Panc1 (cell line): ENCODE data around the gene LRBA. TPM values are rescaled to one million over a fixed set of nuclear protein-coding genes. Genes with fewer than 3 reads are reported as not detected.
"Not testable (repeated sequence)": the region's sequence is repeated elsewhere in the genome, so short reads cannot be mapped to it uniquely, and the experiment has no call there.

Experiments
- ATAC-seq: fragments of 200-7000 bp; cut with Tn5 transposase; 2 replicates; pipeline ENCODE4 v1.9.1; 2020; ENCODE audit warnings: mild to moderate bottlenecking, moderate library complexity
- BruUV-seq: library from RNA; stranded (reverse); fragments of 400-500 nt; replicated peaks from 2 replicates; lab custom pipeline; 2021; lab: Mats Ljungman, UMichigan
- CTCF ChIA-PET: fragments of 300-600 bp; sonication (Branson Sonifier 250); formaldehyde crosslinking; loops from one replicate; lab custom pipeline; 2022; ENCODE audit warnings: antibody characterized with exemption; lab: Charles Lee
- POLR2A ChIA-PET: fragments of 300-600 bp; sonication (Branson Sonifier 250); formaldehyde crosslinking; loops from one replicate; lab custom pipeline; 2022; ENCODE audit warnings: antibody characterized with exemption; lab: Charles Lee
- DNase-seq: peaks from one replicate; pipeline ENCODE4 v3.0.0-alpha.2; 2010; ENCODE audit warnings: low read depth, low spot score
- H3K27ac ChIP-seq: 2 replicates; pipeline ENCODE4 v1.5.1; 2011; ENCODE audit warnings: mild to moderate bottlenecking, low read length, inconsistent platforms
- H3K27me3 ChIP-seq: fragments of 200-500 bp; sonication (Bioruptor generic); 2 replicates; pipeline ENCODE4 v1.6.0; 2014; ENCODE audit warnings: low read length, inconsistent platforms; ENCODE audit not compliant: control insufficient read depth, insufficient read depth
- H3K36me3 ChIP-seq: fragments of 200-500 bp; sonication (Bioruptor generic); 2 replicates; pipeline ENCODE4 v1.5.1; 2014; ENCODE audit warnings: inconsistent platforms, mild to moderate bottlenecking, low read length, moderate library complexity; ENCODE audit not compliant: control insufficient read depth, insufficient read depth
- H3K4me1 ChIP-seq: 2 replicates; pipeline ENCODE4 v1.5.1; 2011; ENCODE audit warnings: inconsistent platforms, mild to moderate bottlenecking, low read length, moderate library complexity; ENCODE audit not compliant: control insufficient read depth, insufficient read depth
- H3K4me3 ChIP-seq, 2 experiments: 2 replicates each; pipeline ENCODE4 v1.5.1; 2011 to 2012; ENCODE audit warnings: low read depth in 2 of 2, low read length in 2 of 2, mild to moderate bottlenecking in 2 of 2, inconsistent platforms in 1 of 2, moderate library complexity in 1 of 2
- H3K9me3 ChIP-seq: fragments of 200-500 bp; sonication (Bioruptor generic); 2 replicates; pipeline ENCODE4 v1.5.1; 2014; ENCODE audit warnings: low read depth, mild to moderate bottlenecking, inconsistent platforms, low read length, moderate library complexity; ENCODE audit not compliant: control insufficient read depth, insufficient read depth
- CTCF ChIP-seq: fragments of 450-650 bp; IDR thresholded peaks from 2 replicates; pipeline ENCODE4 v1.5.1; 2017; ENCODE audit warnings: mild to moderate bottlenecking
- POLR2AphosphoS5 ChIP-seq: IDR thresholded peaks from 2 replicates; pipeline ENCODE4 v1.6.1; 2012; ENCODE audit warnings: mild to moderate bottlenecking, low read depth, low read length, moderate library complexity
- SIN3A ChIP-seq: IDR thresholded peaks from 2 replicates; pipeline ENCODE4 v1.6.1; 2012; ENCODE audit warnings: low read depth, mild to moderate bottlenecking, low read length, moderate library complexity, borderline replicate concordance; ENCODE audit not compliant: insufficient read depth
- TCF7L2 ChIP-seq: IDR thresholded peaks from 2 replicates; pipeline ENCODE4 v1.6.1; 2011; ENCODE audit warnings: mild to moderate bottlenecking, low read depth, low read length, inconsistent platforms
- in situ Hi-C: cut with HindIII; loops from 2 replicates; pipeline ENCODE4 v1.10.0; 2016; ENCODE audit warnings: low sequenced_read_pairs, low pct_unique_long_range_greater_than_20kb
- intact Hi-C: fragments of 100-400 bp; cut with micrococcal nuclease; formaldehyde crosslinking; loops from one replicate; pipeline ENCODE4 v1.10.0; 2022; ENCODE audit not compliant: unreplicated experiment
- total RNA-seq: library from RNA; stranded (reverse); gene quantifications from one replicate; pipeline ENCODE4 v1.2.1, GENCODE V29; 2021; ENCODE audit not compliant: unreplicated experiment
- TF ChIP-seq, protein P1 (sequence below), 2 experiments: IDR thresholded peaks; 2 replicates each; pipeline ENCODE4 v1.6.1; 2011 to 2012; ENCODE audit warnings: low read depth in 2 of 2, control low read depth in 1 of 2, low read length in 1 of 2, mild to moderate bottlenecking in 1 of 2, moderate library complexity in 1 of 2; ENCODE audit not compliant: insufficient read depth in 1 of 2

LRBA gene
- total RNA-seq, 1 experiment from 2014 or later = 26.4 TPM

DNA sequence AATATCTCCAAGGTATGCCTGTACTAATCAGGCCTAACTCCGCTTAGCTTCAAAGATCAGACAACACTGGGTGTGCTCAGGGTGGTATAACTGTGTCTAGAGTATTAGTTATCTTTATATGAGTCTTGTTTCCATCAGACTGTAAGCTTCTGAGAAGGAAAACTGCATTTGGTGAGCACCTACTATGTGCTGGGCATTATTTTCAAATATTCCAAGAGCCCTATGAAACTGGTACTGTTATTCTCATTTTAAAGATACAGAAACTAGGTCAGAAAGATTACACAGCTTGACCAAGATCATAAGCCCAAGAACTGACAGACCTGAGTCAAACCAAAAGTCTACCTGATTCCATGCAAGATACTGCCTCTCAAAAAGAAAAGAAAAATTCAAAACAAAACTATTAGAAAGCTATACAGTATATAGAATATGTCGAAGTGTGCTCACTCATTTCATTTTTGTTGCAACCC, 44.4 kb downstream of the LRBA start:
- no peaks in the 10 kb centered on the region for H3K9me3 ChIP-seq
- BruUV-seq = no TSS peak
- H3K27me3 ChIP-seq = no peaks in the 10 kb centered on the region
- ChIA-PET CTCF (no interaction called here), POLR2A (no interaction called here)
- intact Hi-C loops = no loop called here
- H3K4me1 ChIP-seq = peaks cover 8% of the 10 kb centered on the region
- ATAC-seq (no peak), DNase-seq (no peak)
- no peak overlapping the region for H3K4me3 ChIP-seq
- in situ Hi-C loops = no loop called here
- H3K27ac ChIP-seq = no peak overlapping the region
- no peak for TF ChIP-seq TCF7L2
- TF ChIP-seq SIN3A = no peak
- TF ChIP-seq, protein P1, sequence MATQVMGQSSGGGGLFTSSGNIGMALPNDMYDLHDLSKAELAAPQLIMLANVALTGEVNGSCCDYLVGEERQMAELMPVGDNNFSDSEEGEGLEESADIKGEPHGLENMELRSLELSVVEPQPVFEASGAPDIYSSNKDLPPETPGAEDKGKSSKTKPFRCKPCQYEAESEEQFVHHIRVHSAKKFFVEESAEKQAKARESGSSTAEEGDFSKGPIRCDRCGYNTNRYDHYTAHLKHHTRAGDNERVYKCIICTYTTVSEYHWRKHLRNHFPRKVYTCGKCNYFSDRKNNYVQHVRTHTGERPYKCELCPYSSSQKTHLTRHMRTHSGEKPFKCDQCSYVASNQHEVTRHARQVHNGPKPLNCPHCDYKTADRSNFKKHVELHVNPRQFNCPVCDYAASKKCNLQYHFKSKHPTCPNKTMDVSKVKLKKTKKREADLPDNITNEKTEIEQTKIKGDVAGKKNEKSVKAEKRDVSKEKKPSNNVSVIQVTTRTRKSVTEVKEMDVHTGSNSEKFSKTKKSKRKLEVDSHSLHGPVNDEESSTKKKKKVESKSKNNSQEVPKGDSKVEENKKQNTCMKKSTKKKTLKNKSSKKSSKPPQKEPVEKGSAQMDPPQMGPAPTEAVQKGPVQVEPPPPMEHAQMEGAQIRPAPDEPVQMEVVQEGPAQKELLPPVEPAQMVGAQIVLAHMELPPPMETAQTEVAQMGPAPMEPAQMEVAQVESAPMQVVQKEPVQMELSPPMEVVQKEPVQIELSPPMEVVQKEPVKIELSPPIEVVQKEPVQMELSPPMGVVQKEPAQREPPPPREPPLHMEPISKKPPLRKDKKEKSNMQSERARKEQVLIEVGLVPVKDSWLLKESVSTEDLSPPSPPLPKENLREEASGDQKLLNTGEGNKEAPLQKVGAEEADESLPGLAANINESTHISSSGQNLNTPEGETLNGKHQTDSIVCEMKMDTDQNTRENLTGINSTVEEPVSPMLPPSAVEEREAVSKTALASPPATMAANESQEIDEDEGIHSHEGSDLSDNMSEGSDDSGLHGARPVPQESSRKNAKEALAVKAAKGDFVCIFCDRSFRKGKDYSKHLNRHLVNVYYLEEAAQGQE (IDR thresholded peaks at IDR 0.05; ENCODE audit: insufficient read depth in 1 of 2, low read depth in 2 of 2, low read length in 1 of 2) = no peak
- no peak for TF ChIP-seq CTCF
- TF ChIP-seq POLR2AphosphoS5 = no peak
- no peaks in the 10 kb centered on the region for H3K36me3 ChIP-seq

DNA sequence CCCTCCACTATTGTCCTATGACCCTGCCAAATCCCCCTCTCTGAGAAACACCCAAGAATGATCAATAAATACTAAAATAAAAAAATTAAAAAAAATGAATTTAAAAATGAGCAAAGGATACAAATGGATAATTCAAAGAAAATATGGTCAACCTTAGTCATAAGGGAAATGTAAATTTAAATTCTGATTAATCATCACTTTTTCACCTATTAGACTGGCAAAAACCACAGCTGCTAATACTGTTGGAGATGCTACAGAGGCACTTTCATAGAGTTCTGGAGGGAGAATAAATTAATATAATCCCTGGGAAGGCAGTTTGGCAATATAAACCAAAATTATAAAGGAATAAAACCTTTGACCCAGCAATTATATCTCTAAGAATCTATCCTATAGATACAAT, 50.3 kb downstream of the LRBA start:
- intact Hi-C loops = no loop called here
- ATAC-seq (no peak), DNase-seq (no peak)
- no peaks in the 10 kb centered on the region for H3K36me3 ChIP-seq
- H3K27me3 ChIP-seq = no peaks in the 10 kb centered on the region
- CTCF ChIA-PET = no interaction called here
- H3K27ac ChIP-seq = no peak overlapping the region
- no peaks in the 10 kb centered on the region for H3K4me1 ChIP-seq
- H3K4me3 ChIP-seq = no peak overlapping the region
- TF ChIP-seq TCF7L2 (no peak), POLR2AphosphoS5 (no peak), SIN3A (no peak), CTCF (no peak)
- TF ChIP-seq, protein P1 (IDR thresholded peaks at IDR 0.05; ENCODE audit: insufficient read depth in 1 of 2, low read depth in 2 of 2, low read length in 1 of 2) = no peak
- POLR2A ChIA-PET = no interaction called here
- no peaks in the 10 kb centered on the region for H3K9me3 ChIP-seq
- in situ Hi-C loops = no loop called here
- BruUV-seq = no TSS peak

DNA sequence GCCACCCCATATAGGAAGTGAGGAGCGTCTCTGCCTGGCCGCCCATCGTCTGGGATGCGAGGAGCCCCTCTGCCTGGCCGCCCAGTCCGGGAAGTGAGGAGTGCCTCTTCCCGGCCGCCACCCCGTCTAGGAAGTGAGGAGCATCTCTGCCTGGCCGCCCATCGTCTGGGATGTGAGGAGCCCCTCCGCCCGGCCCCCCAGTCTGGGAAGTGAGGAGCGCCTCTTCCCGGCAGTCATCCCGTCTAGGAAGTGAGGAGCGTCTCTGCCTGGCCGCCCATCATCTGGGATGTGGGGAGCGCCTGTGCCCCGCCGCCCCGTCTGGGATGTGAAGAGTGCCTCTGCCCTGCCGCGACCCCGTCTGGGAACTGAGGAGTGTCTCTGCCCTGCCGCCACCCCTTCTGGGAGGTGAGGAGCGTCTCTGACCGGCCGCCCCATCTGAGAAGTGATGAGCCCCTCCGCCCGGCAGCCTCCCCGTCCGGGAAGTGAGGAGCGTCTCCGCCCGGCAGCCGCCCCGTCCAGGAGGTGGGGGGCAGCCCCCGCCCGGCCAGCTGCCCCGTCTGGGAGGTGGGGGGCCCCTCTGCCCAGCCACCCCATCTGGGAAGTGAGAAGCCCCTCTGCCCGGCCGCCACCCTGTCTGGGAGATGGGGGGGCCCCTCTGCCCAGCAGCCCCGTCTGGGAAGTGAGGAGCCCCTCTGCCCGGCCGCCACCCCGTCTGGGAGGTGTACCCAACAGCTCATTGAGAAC, 51.3 kb downstream of the LRBA start:
- H3K36me3 ChIP-seq, H3K27ac ChIP-seq, in situ Hi-C loops, intact Hi-C loops, CTCF ChIA-PET, POLR2A ChIA-PET, H3K4me1 ChIP-seq, H3K4me3 ChIP-seq, ATAC-seq, H3K9me3 ChIP-seq, DNase-seq, H3K27me3 ChIP-seq, BruUV-seq: not testable (repeated sequence)
